Measurements from ENCODE around the gene CDH4.

The CDH4 gene

DNA sequence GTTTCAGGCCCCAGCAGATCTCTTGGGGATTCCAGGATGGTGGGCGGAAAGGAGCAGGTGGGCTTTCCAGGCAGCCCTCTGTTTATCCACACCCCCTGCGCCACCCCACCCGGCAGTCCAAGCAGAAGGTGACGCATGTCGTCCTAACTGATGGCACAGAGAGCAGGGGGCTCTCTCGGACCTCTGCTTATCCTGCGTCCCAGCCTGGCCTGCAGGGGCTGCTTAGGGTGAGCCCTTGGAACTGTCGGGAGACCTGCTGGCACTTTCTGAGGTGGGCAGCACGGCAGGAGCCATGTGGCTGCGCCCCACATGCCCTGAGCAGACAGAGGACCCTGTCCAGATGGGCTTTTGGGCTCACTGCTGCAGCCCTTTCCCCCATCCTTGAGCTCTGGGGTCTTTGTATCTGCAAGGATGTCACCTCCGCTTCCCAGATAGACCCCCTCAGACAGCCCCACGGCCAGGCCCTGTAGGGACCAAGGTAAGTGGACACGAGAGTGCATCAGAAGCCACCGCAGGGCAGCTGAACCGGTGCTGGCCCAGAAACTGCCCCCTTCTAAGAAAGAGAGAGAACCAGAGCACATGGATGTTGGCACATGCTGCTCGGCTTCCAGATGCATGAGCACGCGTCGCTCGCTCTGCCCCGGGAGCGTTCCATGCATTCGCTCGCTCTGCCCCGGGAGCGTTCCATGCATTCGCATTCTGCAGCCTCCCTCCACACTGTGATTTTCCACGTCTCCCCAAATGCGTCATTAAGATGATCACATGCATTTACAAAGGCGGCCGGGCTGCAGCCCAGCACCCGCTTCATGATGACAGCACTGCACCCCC lies 566.9 kb downstream of the CDH4 start:
- TF ChIP-seq JUND (IDR thresholded peaks at IDR 0.05; ENCODE audit: low read depth), result no peak
- no peak for DNase-seq (ENCODE audit: low read depth in 1 of 2, low spot score in 1 of 2)
- in situ Hi-C loops (cut with HindIII; ENCODE audit: low pct_unique_long_range_greater_than_20kb, low sequenced_read_pairs), result no loop called here

DNA sequence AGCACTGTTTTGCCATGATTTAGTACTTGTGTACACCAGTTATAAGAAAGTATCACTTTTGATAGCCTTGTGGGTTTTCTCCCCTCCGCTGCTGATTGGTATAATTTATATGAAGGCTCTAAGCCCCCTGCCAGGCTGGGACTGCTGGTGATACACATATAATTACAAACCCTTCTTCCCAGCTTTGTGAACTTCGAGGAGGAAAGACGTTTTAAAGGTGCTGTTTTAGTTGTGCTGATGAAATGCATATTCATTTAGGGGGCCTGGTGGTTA lies 567.4 kb downstream of the CDH4 start:
- no peak for TF ChIP-seq JUND (IDR thresholded peaks at IDR 0.05; ENCODE audit: low read depth)
- in situ Hi-C loops (cut with HindIII; ENCODE audit: low pct_unique_long_range_greater_than_20kb, low sequenced_read_pairs), result no loop called here
- DNase-seq (ENCODE audit: low read depth in 1 of 2, low spot score in 1 of 2), result no peak

GRCh38 chr20:61819921-61820825 lies 568.1 kb downstream of the CDH4 start:
- DNase-seq (ENCODE audit: low read depth in 1 of 2, low spot score in 1 of 2), result no peak
- no peak for TF ChIP-seq JUND (IDR thresholded peaks at IDR 0.05; ENCODE audit: low read depth)
- in situ Hi-C loops (cut with HindIII; ENCODE audit: low pct_unique_long_range_greater_than_20kb, low sequenced_read_pairs), result no loop called here

DNA sequence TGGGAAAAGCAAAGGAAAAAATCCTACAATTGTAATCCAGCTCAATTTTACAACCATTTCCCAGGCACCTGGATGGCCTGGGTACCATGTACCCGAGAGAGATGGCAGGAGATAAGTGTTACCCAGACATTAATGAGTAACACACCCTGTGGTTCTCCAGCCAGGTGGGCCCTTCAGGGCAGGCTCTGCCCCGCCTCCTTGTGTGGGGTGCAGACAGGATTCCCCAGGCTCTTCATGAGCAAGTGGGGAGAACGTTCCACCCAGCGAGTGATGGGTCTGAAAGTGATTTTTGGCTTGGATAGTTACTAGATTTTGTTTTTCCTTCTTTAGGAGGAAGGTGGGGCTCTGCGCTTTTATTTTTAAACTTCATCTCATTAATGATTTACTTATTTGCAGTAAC lies 569.7 kb downstream of the CDH4 start:
- no peak for TF ChIP-seq JUND (IDR thresholded peaks at IDR 0.05; ENCODE audit: low read depth)
- no peak for DNase-seq (ENCODE audit: low read depth in 1 of 2, low spot score in 1 of 2)
- in situ Hi-C loops (cut with HindIII; ENCODE audit: low pct_unique_long_range_greater_than_20kb, low sequenced_read_pairs), result no loop called here

DNA sequence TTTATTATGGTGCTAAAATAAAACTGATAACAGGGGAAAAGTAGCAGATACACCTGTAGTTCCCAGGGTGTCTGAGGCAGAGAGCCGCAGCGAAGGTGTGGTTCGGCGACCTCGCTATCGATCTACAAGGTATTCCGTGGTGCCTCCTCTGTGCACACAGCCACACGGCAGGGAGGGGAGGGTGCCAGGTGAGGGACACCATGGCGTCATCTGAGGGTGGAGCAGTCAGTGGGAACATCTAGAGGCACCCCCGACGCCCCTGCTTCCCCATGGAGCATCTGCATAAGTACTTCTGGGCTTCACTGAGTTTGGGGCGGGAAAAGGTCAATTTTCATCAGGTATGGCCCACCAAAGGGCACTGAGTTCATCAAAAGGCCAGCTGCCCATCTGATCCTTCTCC lies 570.3 kb downstream of the CDH4 start:
- in situ Hi-C loops (cut with HindIII; ENCODE audit: low pct_unique_long_range_greater_than_20kb, low sequenced_read_pairs), result no loop called here
- TF ChIP-seq JUND (IDR thresholded peaks at IDR 0.05; ENCODE audit: low read depth), result no peak
- no peak for DNase-seq (ENCODE audit: low read depth in 1 of 2, low spot score in 1 of 2)

GRCh38 chr20:61823242-61823641 lies 571.2 kb downstream of the CDH4 start:
- in situ Hi-C loops (cut with HindIII; ENCODE audit: low pct_unique_long_range_greater_than_20kb, low sequenced_read_pairs), result no loop called here
- no peak for DNase-seq (ENCODE audit: low read depth in 1 of 2, low spot score in 1 of 2)
- no peak for TF ChIP-seq JUND (IDR thresholded peaks at IDR 0.05; ENCODE audit: low read depth)

DNA sequence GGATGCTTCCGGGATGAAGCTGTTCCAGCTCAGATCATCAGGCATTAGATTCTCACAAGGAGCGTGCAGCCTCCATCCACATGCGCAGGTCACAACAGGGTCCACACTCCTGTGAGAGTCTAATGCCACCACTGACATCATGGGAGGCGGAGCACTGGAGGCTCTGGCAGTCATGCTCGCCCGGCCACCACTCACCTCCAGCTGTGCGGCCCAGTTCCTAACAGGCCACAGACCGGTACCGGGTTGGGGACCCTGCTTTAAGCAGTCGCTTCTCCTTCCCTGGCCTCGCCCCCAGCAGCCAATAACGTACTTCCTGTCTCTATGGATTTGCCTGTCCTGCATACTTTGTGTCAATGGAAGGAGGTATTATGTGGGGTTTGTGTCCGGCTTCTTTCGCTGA lies 576.8 kb downstream of the CDH4 start:
- DNase-seq (ENCODE audit: low read depth in 1 of 2, low spot score in 1 of 2), result no peak
- in situ Hi-C loops (cut with HindIII; ENCODE audit: low pct_unique_long_range_greater_than_20kb, low sequenced_read_pairs), result no loop called here
- TF ChIP-seq JUND (IDR thresholded peaks at IDR 0.05; ENCODE audit: low read depth), result no peak

DNA sequence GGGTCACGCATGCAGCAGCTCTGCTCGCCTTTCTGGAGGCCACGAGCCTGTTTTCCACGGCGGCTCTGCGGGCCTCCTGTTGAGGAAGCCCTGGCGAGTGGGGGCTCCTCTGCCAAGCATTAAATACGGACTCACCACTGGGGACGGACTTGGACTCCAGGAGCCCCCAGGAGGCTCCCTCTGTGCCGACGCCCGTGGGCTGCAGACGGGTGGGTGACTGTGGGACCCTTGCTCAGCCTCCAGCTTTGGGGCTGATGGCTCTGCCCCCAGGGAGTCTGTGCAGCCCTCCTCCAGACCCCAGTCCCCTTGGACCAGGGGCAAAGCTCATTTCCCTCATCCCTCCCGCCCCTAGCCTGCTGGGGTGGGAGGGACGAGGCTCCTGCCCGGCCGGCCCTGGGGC lies 577.5 kb downstream of the CDH4 start:
- in situ Hi-C loops (cut with HindIII; ENCODE audit: low pct_unique_long_range_greater_than_20kb, low sequenced_read_pairs), result no loop called here

DNA sequence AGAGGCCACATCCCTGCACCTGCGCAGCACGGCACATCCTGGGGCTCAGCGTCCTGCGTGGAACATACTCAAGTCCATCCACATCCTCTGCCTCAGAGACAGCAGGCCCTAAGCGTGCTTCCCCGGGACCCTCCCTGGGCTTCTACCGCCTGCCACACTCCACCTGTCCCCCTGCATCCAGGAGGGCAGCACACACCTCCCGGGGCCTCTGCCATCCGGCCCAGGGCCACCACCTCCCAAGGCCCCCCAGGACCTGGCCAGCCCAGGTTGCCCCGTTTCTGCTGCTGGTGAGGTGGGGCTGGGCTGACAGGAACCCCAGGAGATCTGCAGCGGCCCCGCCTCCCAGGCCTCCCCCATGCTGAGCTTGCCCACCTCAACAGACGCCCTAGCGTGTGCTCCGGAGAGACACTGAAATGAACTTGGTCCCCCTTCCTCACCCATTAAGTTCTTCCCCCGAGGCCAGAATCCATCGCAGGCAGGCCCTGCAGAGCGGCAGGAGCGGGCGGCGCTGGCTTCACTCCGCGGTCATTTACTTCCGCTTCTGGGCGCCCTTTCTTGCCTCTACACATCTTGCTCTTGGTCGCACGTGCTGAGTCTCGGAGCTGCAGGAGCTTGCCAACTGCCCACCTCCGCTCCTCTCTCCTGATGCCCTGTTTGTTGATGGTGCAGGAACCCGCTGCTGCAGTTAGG lies 578.3 kb downstream of the CDH4 start:
- in situ Hi-C loops (cut with HindIII; ENCODE audit: low pct_unique_long_range_greater_than_20kb, low sequenced_read_pairs), result no loop called here
- TF ChIP-seq JUND (IDR thresholded peaks at IDR 0.05; ENCODE audit: low read depth), result no peak
- DNase-seq (ENCODE audit: low read depth in 1 of 2, low spot score in 1 of 2), result no peak

More for the DNA sequence above, 577.5 kb downstream of the CDH4 start:
- no peak for DNase-seq (ENCODE audit: low read depth in 1 of 2, low spot score in 1 of 2)
- TF ChIP-seq JUND (IDR thresholded peaks at IDR 0.05; ENCODE audit: low read depth), result no peak

DNA sequence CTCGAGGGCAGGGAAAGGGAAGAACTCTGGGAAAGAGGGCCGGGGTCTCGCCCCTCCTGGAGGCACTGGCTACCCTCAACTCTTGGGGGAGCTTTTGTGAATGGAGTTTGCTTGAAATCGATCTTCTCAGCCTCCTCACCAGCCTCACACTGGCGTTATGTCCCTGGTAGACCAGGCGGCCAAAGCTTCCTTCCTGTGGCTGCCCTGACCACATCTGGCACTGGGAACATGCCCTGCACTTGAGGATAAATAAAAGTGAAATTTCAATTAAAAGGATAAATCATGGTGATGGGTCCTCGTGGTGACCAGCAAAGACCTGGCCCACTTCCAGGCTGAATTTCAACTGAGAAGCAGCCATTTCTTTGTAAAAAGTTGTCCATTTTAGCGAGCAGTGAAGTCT lies 578.9 kb downstream of the CDH4 start:
- no peak for DNase-seq (ENCODE audit: low read depth in 1 of 2, low spot score in 1 of 2)
- TF ChIP-seq JUND (IDR thresholded peaks at IDR 0.05; ENCODE audit: low read depth), result no peak
- in situ Hi-C loops (cut with HindIII; ENCODE audit: low pct_unique_long_range_greater_than_20kb, low sequenced_read_pairs), result no loop called here

DNA sequence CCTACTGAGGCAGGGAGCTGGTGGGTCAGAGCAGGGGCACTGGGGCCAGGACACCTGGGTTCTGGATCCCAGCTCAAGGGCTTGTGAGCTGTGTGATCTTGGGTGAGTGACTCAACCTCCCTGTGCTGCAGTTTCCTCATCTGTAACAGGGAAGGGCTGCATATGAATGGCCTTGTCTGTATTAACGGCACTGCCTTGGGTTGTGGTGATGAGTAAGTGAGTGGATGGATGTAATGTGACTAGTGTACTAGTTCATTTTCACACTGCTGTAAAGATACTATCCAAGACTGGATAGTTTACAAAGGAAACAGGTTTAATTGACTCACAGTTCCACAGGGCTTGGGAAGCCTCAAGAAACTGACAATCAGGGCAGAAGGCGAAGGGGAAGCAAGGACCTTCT lies 580.1 kb downstream of the CDH4 start:
- TF ChIP-seq JUND (IDR thresholded peaks at IDR 0.05; ENCODE audit: low read depth), result no peak
- no peak for DNase-seq (ENCODE audit: low read depth in 1 of 2, low spot score in 1 of 2)
- in situ Hi-C loops (cut with HindIII; ENCODE audit: low pct_unique_long_range_greater_than_20kb, low sequenced_read_pairs), result no loop called here

DNA sequence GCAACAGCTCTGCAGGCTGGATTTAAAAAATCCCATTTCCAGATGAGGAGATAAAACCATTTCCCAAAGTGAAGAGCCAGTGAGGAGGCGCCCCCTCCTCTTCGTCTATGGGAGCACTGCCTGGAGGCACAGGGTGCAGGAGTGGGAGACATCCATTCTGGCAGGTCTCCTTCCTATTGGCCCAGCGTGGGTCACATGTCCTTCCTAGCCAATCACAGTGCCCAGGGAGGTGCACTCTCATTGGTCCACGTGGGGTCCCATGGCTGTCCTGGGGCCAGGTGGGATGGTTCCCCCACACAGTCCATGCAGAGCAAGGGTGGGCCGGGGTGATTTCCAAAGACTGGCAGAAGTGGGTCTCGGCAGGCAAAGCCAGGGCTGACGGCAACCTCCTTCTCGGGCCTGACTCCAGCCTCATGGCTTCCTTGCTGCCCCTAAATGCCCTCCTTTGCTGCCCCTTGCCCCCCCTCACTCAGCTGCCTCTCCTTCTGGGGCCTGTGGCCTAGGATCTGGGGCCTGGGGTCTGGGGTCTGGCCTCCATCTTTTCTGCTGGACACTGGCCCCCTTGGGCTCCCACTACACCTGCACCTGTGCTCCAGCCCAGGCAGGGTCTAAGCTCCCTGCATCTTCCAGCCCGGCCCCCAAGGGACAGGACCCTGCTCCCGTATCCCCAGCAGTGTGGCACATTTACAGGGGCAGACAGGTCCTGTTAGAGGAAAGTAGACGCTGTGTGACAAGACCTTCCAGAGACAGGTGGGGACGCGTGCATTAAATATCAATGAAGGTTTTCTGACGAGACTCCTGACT lies 581.9 kb downstream of the CDH4 start:
- in situ Hi-C loops (cut with HindIII; ENCODE audit: low pct_unique_long_range_greater_than_20kb, low sequenced_read_pairs), result no loop called here
- no peak for DNase-seq (ENCODE audit: low read depth in 1 of 2, low spot score in 1 of 2)
- no peak for TF ChIP-seq JUND (IDR thresholded peaks at IDR 0.05; ENCODE audit: low read depth)

Measured in T47D (cell line).